ENCODE results near the gene RYR3. TPM values are rescaled to one million over a fixed set of nuclear protein-coding genes. Genes with fewer than 3 reads are reported as not detected.

Gene RYR3
- total RNA-seq, 5 donors from 2014 or later (not counting 1 experiment from before 2014, with no cell fraction given) = 0.03 to 0.07 (median 0.04) TPM; not detected in 1

GRCh38 chr15:33608714-33609113 lies 297.9 kb downstream of the RYR3 start:
- no peaks in the 10 kb centered on the region for H3K4me1 ChIP-seq (ENCODE audit: control insufficient read depth in 1 of 2, extremely low read depth in 1 of 2, insufficient read depth in 2 of 2, low read length in 2 of 2)
- Mint-ChIP-seq H3K4me3 (no peak overlapping the region), H3K27ac (no peak overlapping the region), H3K9me3 (no peaks in the 10 kb centered on the region), H3K36me3 (no peaks in the 10 kb centered on the region), H3K4me1 (no peaks in the 10 kb centered on the region), H3K27me3 (peaks cover 3 to 5% of the 10 kb centered on the region in 2 donors)
- no peaks in the 10 kb centered on the region for H3K27me3 ChIP-seq (replicated peaks in 1 of 2; ENCODE audit: control insufficient read depth in 2 of 2, extremely low read depth in 1 of 2, insufficient read depth in 2 of 2, low read length in 1 of 2)
- WGBS (ENCODE audit: insufficient coverage) = 80% methylated on average over 1 of the region's 7 CpGs
- no peak for DNase-seq
- no peak overlapping the region for H3K27ac ChIP-seq (ENCODE audit: low read length)
- no peak for ATAC-seq (replicated peaks in 1 of 4)
- H3K4me3 ChIP-seq (ENCODE audit: control insufficient read depth in 1 of 2, extremely low read depth in 1 of 2, low read length in 1 of 2) = no peak overlapping the region
- POLR2A ChIA-PET = no interaction called here
- H3K36me3 ChIP-seq (ENCODE audit: control insufficient read depth in 2 of 2, extremely low read depth in 1 of 2, insufficient read depth in 1 of 2, low read length in 1 of 2) = no peaks in the 10 kb centered on the region
- CTCF ChIA-PET = no interaction called here
- H3K9me3 ChIP-seq = no peaks in the 10 kb centered on the region

- Histone ChIP-seq H3K9me3 (no peaks in the 10 kb centered on the region), H3K27ac (ENCODE audit: low read length) (no peak overlapping the region), H3K4me1 (ENCODE audit: control insufficient read depth in 1 of 2, extremely low read depth in 1 of 2, insufficient read depth in 2 of 2, low read length in 2 of 2) (no peaks in the 10 kb centered on the region), H3K36me3 (ENCODE audit: control insufficient read depth in 2 of 2, extremely low read depth in 1 of 2, insufficient read depth in 1 of 2, low read length in 1 of 2) (no peaks in the 10 kb centered on the region), H3K4me3 (ENCODE audit: control insufficient read depth in 1 of 2, extremely low read depth in 1 of 2, low read length in 1 of 2) (no peak overlapping the region), H3K27me3 (replicated peaks in 1 of 2; ENCODE audit: control insufficient read depth in 2 of 2, extremely low read depth in 1 of 2, insufficient read depth in 2 of 2, low read length in 1 of 2) (no peaks in the 10 kb centered on the region)
- no peak overlapping the region for H3K4me3 Mint-ChIP-seq
- no peak for ATAC-seq (replicated peaks in 1 of 4)
- POLR2A ChIA-PET = no interaction called here
- no peak for DNase-seq
- CTCF ChIA-PET = no interaction called here
- H3K27me3 Mint-ChIP-seq = peaks cover 14 to 16% of the 10 kb centered on the region in 2 donors
- H3K36me3 Mint-ChIP-seq = no peaks in the 10 kb centered on the region
- H3K4me1 Mint-ChIP-seq = no peaks in the 10 kb centered on the region
- H3K27ac Mint-ChIP-seq = no peak overlapping the region
- H3K9me3 Mint-ChIP-seq = no peaks in the 10 kb centered on the region
- 72% methylated on average over 6 of the region's 10 CpGs for WGBS (ENCODE audit: insufficient coverage)
Measured at GRCh38 chr15:33612721-33613304, 302.0 kb downstream of the RYR3 start.

- H3K27me3 Mint-ChIP-seq = peaks cover 14 to 16% of the 10 kb centered on the region in 2 donors
- no peaks in the 10 kb centered on the region for H3K36me3 Mint-ChIP-seq
- CTCF ChIA-PET = no interaction called here
- H3K9me3 Mint-ChIP-seq = no peaks in the 10 kb centered on the region
- Histone ChIP-seq H3K4me3 (ENCODE audit: control insufficient read depth in 1 of 2, extremely low read depth in 1 of 2, low read length in 1 of 2) (no peak overlapping the region), H3K9me3 (no peaks in the 10 kb centered on the region), H3K27me3 (replicated peaks in 1 of 2; ENCODE audit: control insufficient read depth in 2 of 2, extremely low read depth in 1 of 2, insufficient read depth in 2 of 2, low read length in 1 of 2) (no peaks in the 10 kb centered on the region), H3K4me1 (ENCODE audit: control insufficient read depth in 1 of 2, extremely low read depth in 1 of 2, insufficient read depth in 2 of 2, low read length in 2 of 2) (no peaks in the 10 kb centered on the region), H3K36me3 (ENCODE audit: control insufficient read depth in 2 of 2, extremely low read depth in 1 of 2, insufficient read depth in 1 of 2, low read length in 1 of 2) (no peaks in the 10 kb centered on the region), H3K27ac (ENCODE audit: low read length) (no peak overlapping the region)
- no peaks in the 10 kb centered on the region for H3K4me1 Mint-ChIP-seq
- no peak for ATAC-seq (replicated peaks in 1 of 4)
- no peak overlapping the region for H3K27ac Mint-ChIP-seq
- WGBS (ENCODE audit: insufficient coverage) = 6% methylated on average over 2 of the region's 3 CpGs
- DNase-seq = no peak
- no peak overlapping the region for H3K4me3 Mint-ChIP-seq
- POLR2A ChIA-PET = no interaction called here
Measured at GRCh38 chr15:33616475-33616874, 305.7 kb downstream of the RYR3 start.

- 100% methylated on average over 3 of the region's 5 CpGs for WGBS (ENCODE audit: insufficient coverage)
- H3K36me3 Mint-ChIP-seq = no peaks in the 10 kb centered on the region
- CTCF ChIA-PET = no interaction called here
- no peaks in the 10 kb centered on the region for H3K9me3 Mint-ChIP-seq
- peaks cover 20 to 22% of the 10 kb centered on the region in 2 donors for H3K27me3 Mint-ChIP-seq
- no peaks in the 10 kb centered on the region for H3K4me1 Mint-ChIP-seq
- H3K27ac ChIP-seq (ENCODE audit: low read length) = no peak overlapping the region
- no peak overlapping the region for H3K27ac Mint-ChIP-seq
- no peaks in the 10 kb centered on the region for H3K9me3 ChIP-seq
- DNase-seq (no peak), ATAC-seq (replicated peaks in 1 of 4) (no peak)
- no peaks in the 10 kb centered on the region for H3K36me3 ChIP-seq (ENCODE audit: control insufficient read depth in 2 of 2, extremely low read depth in 1 of 2, insufficient read depth in 1 of 2, low read length in 1 of 2)
- no peak overlapping the region for H3K4me3 ChIP-seq (ENCODE audit: control insufficient read depth in 1 of 2, extremely low read depth in 1 of 2, low read length in 1 of 2)
- no peak overlapping the region for H3K4me3 Mint-ChIP-seq
- POLR2A ChIA-PET = no interaction called here
- no peaks in the 10 kb centered on the region for H3K4me1 ChIP-seq (ENCODE audit: control insufficient read depth in 1 of 2, extremely low read depth in 1 of 2, insufficient read depth in 2 of 2, low read length in 2 of 2)
- no peaks in the 10 kb centered on the region for H3K27me3 ChIP-seq (replicated peaks in 1 of 2; ENCODE audit: control insufficient read depth in 2 of 2, extremely low read depth in 1 of 2, insufficient read depth in 2 of 2, low read length in 1 of 2)
Measured at GRCh38 chr15:33618350-33618749, 307.6 kb downstream of the RYR3 start.

GRCh38 chr15:33621141-33621540 lies 310.4 kb downstream of the RYR3 start:
- H3K4me3 Mint-ChIP-seq = no peak overlapping the region
- Histone ChIP-seq H3K4me1 (ENCODE audit: control insufficient read depth in 1 of 2, extremely low read depth in 1 of 2, insufficient read depth in 2 of 2, low read length in 2 of 2) (no peaks in the 10 kb centered on the region), H3K27ac (ENCODE audit: low read length) (no peak overlapping the region), H3K27me3 (replicated peaks in 1 of 2; ENCODE audit: control insufficient read depth in 2 of 2, extremely low read depth in 1 of 2, insufficient read depth in 2 of 2, low read length in 1 of 2) (no peaks in the 10 kb centered on the region), H3K36me3 (ENCODE audit: control insufficient read depth in 2 of 2, extremely low read depth in 1 of 2, insufficient read depth in 1 of 2, low read length in 1 of 2) (no peaks in the 10 kb centered on the region), H3K9me3 (no peaks in the 10 kb centered on the region), H3K4me3 (ENCODE audit: control insufficient read depth in 1 of 2, extremely low read depth in 1 of 2, low read length in 1 of 2) (no peak overlapping the region)
- H3K27ac Mint-ChIP-seq = no peak overlapping the region
- H3K4me1 Mint-ChIP-seq = no peaks in the 10 kb centered on the region
- ChIA-PET CTCF (no interaction called here), POLR2A (no interaction called here)
- DNase-seq (no peak), ATAC-seq (replicated peaks in 1 of 4) (no peak)
- no peaks in the 10 kb centered on the region for H3K36me3 Mint-ChIP-seq
- H3K27me3 Mint-ChIP-seq = peaks cover 26 to 31% of the 10 kb centered on the region in 2 donors
- H3K9me3 Mint-ChIP-seq = no peaks in the 10 kb centered on the region

- 63% methylated on average over 1 of the region's 7 CpGs for WGBS (ENCODE audit: insufficient coverage)
- no peaks in the 10 kb centered on the region for H3K36me3 Mint-ChIP-seq
Measured at GRCh38 chr15:33623010-33623409, 312.2 kb downstream of the RYR3 start.

GRCh38 chr15:33624439-33624838 lies 313.7 kb downstream of the RYR3 start:
- Mint-ChIP-seq H3K27me3 (peaks cover 30% of the 10 kb centered on the region in 2 donors), H3K4me3 (no peak overlapping the region), H3K36me3 (no peaks in the 10 kb centered on the region), H3K27ac (no peak overlapping the region), H3K4me1 (no peaks in the 10 kb centered on the region), H3K9me3 (no peaks in the 10 kb centered on the region)
- ATAC-seq (replicated peaks in 1 of 4) (no peak), DNase-seq (no peak)
- Histone ChIP-seq H3K27ac (ENCODE audit: low read length) (no peak overlapping the region), H3K27me3 (replicated peaks in 1 of 2; ENCODE audit: control insufficient read depth in 2 of 2, extremely low read depth in 1 of 2, insufficient read depth in 2 of 2, low read length in 1 of 2) (no peaks in the 10 kb centered on the region), H3K36me3 (ENCODE audit: control insufficient read depth in 2 of 2, extremely low read depth in 1 of 2, insufficient read depth in 1 of 2, low read length in 1 of 2) (no peaks in the 10 kb centered on the region), H3K4me1 (ENCODE audit: control insufficient read depth in 1 of 2, extremely low read depth in 1 of 2, insufficient read depth in 2 of 2, low read length in 2 of 2) (no peaks in the 10 kb centered on the region), H3K9me3 (no peaks in the 10 kb centered on the region), H3K4me3 (ENCODE audit: control insufficient read depth in 1 of 2, extremely low read depth in 1 of 2, low read length in 1 of 2) (no peak overlapping the region)
- ChIA-PET POLR2A (no interaction called here), CTCF (no interaction called here)
- WGBS (ENCODE audit: insufficient coverage) = no CpG with 5 or more reads among the region's 3 CpGs

More at GRCh38 chr15:33623010-33623409, 312.2 kb downstream of the RYR3 start:
- Mint-ChIP-seq H3K9me3 (no peaks in the 10 kb centered on the region), H3K27ac (no peak overlapping the region), H3K27me3 (peaks cover 30% of the 10 kb centered on the region in 2 donors), H3K4me1 (no peaks in the 10 kb centered on the region), H3K4me3 (no peak overlapping the region)
- no peaks in the 10 kb centered on the region for H3K9me3 ChIP-seq
- no peak overlapping the region for H3K27ac ChIP-seq (ENCODE audit: low read length)
- H3K4me1 ChIP-seq (ENCODE audit: control insufficient read depth in 1 of 2, extremely low read depth in 1 of 2, insufficient read depth in 2 of 2, low read length in 2 of 2) = no peaks in the 10 kb centered on the region
- H3K36me3 ChIP-seq (ENCODE audit: control insufficient read depth in 2 of 2, extremely low read depth in 1 of 2, insufficient read depth in 1 of 2, low read length in 1 of 2) = no peaks in the 10 kb centered on the region
- no peaks in the 10 kb centered on the region for H3K27me3 ChIP-seq (replicated peaks in 1 of 2; ENCODE audit: control insufficient read depth in 2 of 2, extremely low read depth in 1 of 2, insufficient read depth in 2 of 2, low read length in 1 of 2)
- ATAC-seq (replicated peaks in 1 of 4) (no peak), DNase-seq (no peak)
- no peak overlapping the region for H3K4me3 ChIP-seq (ENCODE audit: control insufficient read depth in 1 of 2, extremely low read depth in 1 of 2, low read length in 1 of 2)
- ChIA-PET CTCF (no interaction called here), POLR2A (no interaction called here)
